Measurements from ENCODE around the gene NDUFC1. TPM values are rescaled to one million over a fixed set of nuclear protein-coding genes. Genes with fewer than 3 reads are reported as not detected.
A peak's percentile ranks its signal among the peaks of the same experiment; 100 is the strongest.

The NDUFC1 gene
- total RNA-seq, 1 experiment from 2014 or later = 56.5 TPM

DNA sequence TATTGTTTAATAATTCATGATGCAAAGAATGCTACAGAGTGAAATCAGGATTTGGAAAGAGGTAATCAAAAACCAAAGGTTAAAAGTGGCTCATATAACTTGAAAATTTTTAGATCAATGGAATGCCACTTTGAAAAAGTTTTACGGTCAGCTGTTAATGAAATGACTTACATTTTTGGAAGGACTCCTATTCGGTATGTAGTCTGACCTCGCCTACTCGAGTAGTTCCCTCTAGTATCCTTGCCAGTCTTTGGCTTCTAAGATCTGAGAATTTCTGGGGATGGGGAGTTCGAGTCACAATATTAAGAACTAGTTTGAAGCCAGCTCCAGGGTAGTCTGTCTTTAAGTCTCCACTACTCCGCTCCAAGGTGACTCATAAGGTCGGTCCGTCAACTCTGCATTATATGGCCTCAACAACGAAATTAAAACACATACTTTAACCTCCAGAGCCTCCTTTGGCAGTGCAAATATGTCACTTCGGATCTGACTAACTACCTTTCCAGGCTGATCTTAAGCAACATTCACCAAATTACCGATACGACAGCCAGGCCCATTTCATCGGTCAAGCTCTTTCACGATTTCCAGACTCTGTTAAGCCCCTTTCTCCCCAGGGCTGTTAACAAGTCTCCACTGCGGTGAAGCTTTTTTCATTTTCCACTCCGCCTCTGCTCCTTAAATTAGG lies 1.7 kb downstream of the NDUFC1 start:
- BruUV-seq (replicated peaks) = TSS peak; percentile 92
- peak; percentile 20 for ATAC-seq
- TF ChIP-seq, protein P1, sequence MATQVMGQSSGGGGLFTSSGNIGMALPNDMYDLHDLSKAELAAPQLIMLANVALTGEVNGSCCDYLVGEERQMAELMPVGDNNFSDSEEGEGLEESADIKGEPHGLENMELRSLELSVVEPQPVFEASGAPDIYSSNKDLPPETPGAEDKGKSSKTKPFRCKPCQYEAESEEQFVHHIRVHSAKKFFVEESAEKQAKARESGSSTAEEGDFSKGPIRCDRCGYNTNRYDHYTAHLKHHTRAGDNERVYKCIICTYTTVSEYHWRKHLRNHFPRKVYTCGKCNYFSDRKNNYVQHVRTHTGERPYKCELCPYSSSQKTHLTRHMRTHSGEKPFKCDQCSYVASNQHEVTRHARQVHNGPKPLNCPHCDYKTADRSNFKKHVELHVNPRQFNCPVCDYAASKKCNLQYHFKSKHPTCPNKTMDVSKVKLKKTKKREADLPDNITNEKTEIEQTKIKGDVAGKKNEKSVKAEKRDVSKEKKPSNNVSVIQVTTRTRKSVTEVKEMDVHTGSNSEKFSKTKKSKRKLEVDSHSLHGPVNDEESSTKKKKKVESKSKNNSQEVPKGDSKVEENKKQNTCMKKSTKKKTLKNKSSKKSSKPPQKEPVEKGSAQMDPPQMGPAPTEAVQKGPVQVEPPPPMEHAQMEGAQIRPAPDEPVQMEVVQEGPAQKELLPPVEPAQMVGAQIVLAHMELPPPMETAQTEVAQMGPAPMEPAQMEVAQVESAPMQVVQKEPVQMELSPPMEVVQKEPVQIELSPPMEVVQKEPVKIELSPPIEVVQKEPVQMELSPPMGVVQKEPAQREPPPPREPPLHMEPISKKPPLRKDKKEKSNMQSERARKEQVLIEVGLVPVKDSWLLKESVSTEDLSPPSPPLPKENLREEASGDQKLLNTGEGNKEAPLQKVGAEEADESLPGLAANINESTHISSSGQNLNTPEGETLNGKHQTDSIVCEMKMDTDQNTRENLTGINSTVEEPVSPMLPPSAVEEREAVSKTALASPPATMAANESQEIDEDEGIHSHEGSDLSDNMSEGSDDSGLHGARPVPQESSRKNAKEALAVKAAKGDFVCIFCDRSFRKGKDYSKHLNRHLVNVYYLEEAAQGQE (IDR thresholded peaks at IDR 0.05; ENCODE audit: insufficient read depth in 1 of 2, low read depth in 2 of 2, low read length in 1 of 2) = no peak
- no peak for TF ChIP-seq POLR2AphosphoS5 (IDR thresholded peaks at IDR 0.05; ENCODE audit: low read depth, low read length)
- TF ChIP-seq, protein P2, sequence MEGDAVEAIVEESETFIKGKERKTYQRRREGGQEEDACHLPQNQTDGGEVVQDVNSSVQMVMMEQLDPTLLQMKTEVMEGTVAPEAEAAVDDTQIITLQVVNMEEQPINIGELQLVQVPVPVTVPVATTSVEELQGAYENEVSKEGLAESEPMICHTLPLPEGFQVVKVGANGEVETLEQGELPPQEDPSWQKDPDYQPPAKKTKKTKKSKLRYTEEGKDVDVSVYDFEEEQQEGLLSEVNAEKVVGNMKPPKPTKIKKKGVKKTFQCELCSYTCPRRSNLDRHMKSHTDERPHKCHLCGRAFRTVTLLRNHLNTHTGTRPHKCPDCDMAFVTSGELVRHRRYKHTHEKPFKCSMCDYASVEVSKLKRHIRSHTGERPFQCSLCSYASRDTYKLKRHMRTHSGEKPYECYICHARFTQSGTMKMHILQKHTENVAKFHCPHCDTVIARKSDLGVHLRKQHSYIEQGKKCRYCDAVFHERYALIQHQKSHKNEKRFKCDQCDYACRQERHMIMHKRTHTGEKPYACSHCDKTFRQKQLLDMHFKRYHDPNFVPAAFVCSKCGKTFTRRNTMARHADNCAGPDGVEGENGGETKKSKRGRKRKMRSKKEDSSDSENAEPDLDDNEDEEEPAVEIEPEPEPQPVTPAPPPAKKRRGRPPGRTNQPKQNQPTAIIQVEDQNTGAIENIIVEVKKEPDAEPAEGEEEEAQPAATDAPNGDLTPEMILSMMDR (IDR thresholded peaks at IDR 0.05) = no peak
- no peak for TF ChIP-seq SIN3A (IDR thresholded peaks at IDR 0.05; ENCODE audit: borderline replicate concordance, insufficient read depth, low read depth, low read length)
- TF ChIP-seq TCF7L2 (IDR thresholded peaks at IDR 0.05; ENCODE audit: low read depth, low read length) = no peak
- H3K4me3 ChIP-seq (ENCODE audit: low read depth in 2 of 2, low read length in 2 of 2) = peak overlapping the region; percentile 91 to 95
- H3K27me3 ChIP-seq (ENCODE audit: control insufficient read depth, insufficient read depth, low read length) = no peaks in the 10 kb centered on the region
- in situ Hi-C loops (cut with HindIII; ENCODE audit: low pct_unique_long_range_greater_than_20kb, low sequenced_read_pairs) = no loop called here
- peaks cover 11% of the 10 kb centered on the region; the same call in 1 of the 2 replicates for H3K4me1 ChIP-seq (ENCODE audit: control insufficient read depth, insufficient read depth, low read length)
- peak; percentile 39 for DNase-seq (ENCODE audit: low read depth, low spot score)
- CTCF ChIA-PET = no interaction called here
- peak overlapping the region; percentile 84 for H3K27ac ChIP-seq (ENCODE audit: low read length)
- POLR2A ChIA-PET = interaction anchor here (0.5 to 0.7 kb wide), 2 partner anchors 59 to 110 kb away, joined by 3 to 8 read pairs; no protein-coding TSS in a partner anchor
- intact Hi-C loops (cut with micrococcal nuclease; ENCODE audit: unreplicated experiment) = no loop called here
- no peaks in the 10 kb centered on the region for H3K9me3 ChIP-seq (ENCODE audit: control insufficient read depth, insufficient read depth, low read depth, low read length)
- peaks cover 6% of the 10 kb centered on the region for H3K36me3 ChIP-seq (ENCODE audit: control insufficient read depth, insufficient read depth, low read length)

GRCh38 chr4:139299536-139299935 lies 2.7 kb downstream of the NDUFC1 start:
- POLR2A ChIA-PET = no interaction called here
- TF ChIP-seq, protein P2 (IDR thresholded peaks at IDR 0.05) = no peak
- TF ChIP-seq POLR2AphosphoS5 (IDR thresholded peaks at IDR 0.05; ENCODE audit: low read depth, low read length) (no peak), SIN3A (IDR thresholded peaks at IDR 0.05; ENCODE audit: borderline replicate concordance, insufficient read depth, low read depth, low read length) (no peak), TCF7L2 (IDR thresholded peaks at IDR 0.05; ENCODE audit: low read depth, low read length) (no peak)
- TF ChIP-seq, protein P1 (IDR thresholded peaks at IDR 0.05; ENCODE audit: insufficient read depth in 1 of 2, low read depth in 2 of 2, low read length in 1 of 2) = no peak

More at GRCh38 chr4:139299536-139299935, 2.7 kb downstream of the NDUFC1 start:
- CTCF ChIA-PET = no interaction called here
- intact Hi-C loops (cut with micrococcal nuclease; ENCODE audit: unreplicated experiment) (no loop called here), in situ Hi-C loops (cut with HindIII; ENCODE audit: low pct_unique_long_range_greater_than_20kb, low sequenced_read_pairs) (no loop called here)
- BruUV-seq (replicated peaks) = no TSS peak
- peak overlapping the region; percentile 84 for H3K27ac ChIP-seq (ENCODE audit: low read length)
- no peaks in the 10 kb centered on the region for H3K27me3 ChIP-seq (ENCODE audit: control insufficient read depth, insufficient read depth, low read length)
- no peak for ATAC-seq
- DNase-seq (ENCODE audit: low read depth, low spot score) = no peak
- peaks cover 10% of the 10 kb centered on the region for H3K36me3 ChIP-seq (ENCODE audit: control insufficient read depth, insufficient read depth, low read length)
- no peaks in the 10 kb centered on the region for H3K9me3 ChIP-seq (ENCODE audit: control insufficient read depth, insufficient read depth, low read depth, low read length)
- H3K4me3 ChIP-seq (ENCODE audit: low read depth in 2 of 2, low read length in 2 of 2) = peak overlapping the region in 1 of 2 experiments; percentile 91; a peak in 3 of 4 replicates
- peaks cover 11% of the 10 kb centered on the region; the same call in 1 of the 2 replicates for H3K4me1 ChIP-seq (ENCODE audit: control insufficient read depth, insufficient read depth, low read length)

Measured in Panc1 (cell line).